Tibial artery (tissue), 4 donors: ENCODE results near the gene GIPR.
A peak's percentile ranks its signal among the peaks of the same experiment; 100 is the strongest.

Experiments used
- DNase-seq, 2 donors: peaks; one replicate each; pipeline ENCODE4 v3.0.0-alpha.2; 2019
- H3K27ac ChIP-seq, 2 donors: fragments of 200-600 bp; sonication (generic) in 1 of 2; 1 replicate in 1 of 2; 2 replicates in 1 of 2; pipeline ENCODE4 v1.5.1; 2018 to 2019; ENCODE audit warnings: mild to moderate bottlenecking in 1 of 2
- H3K27me3 ChIP-seq, 2 donors: fragments of 200-600 bp; sonication (generic) in 1 of 2; one replicate each; pipeline versions ENCODE4 v1.5.1 to v1.6.0; 2016 to 2019
- H3K36me3 ChIP-seq, 3 donors: fragments of 200-600 bp; sonication (generic) in 2 of 3; one replicate each; pipeline ENCODE4 v1.5.1; 2016 to 2019; ENCODE audit warnings: mild to moderate bottlenecking in 2 of 3
- H3K4me1 ChIP-seq, 4 donors: fragments of 200-600 bp; sonication (generic) in 2 of 4; 1 replicate in 3 of 4; 2 replicates in 1 of 4; pipeline ENCODE4 v1.5.1; 2016 to 2019
- H3K4me3 ChIP-seq, 2 donors: fragments of 200-600 bp; sonication (generic) in 1 of 2; 1 replicate in 1 of 2; 2 replicates in 1 of 2; pipeline ENCODE4 v1.5.1; 2018 to 2019; ENCODE audit warnings: mild to moderate bottlenecking in 2 of 2
- H3K9me3 ChIP-seq, 3 donors: fragments of 200-600 bp; sonication (generic) in 1 of 3; one replicate each; pipeline ENCODE4 v1.5.1; 2016 to 2019
- CTCF ChIP-seq, 2 experiments: fragments of 200-600 bp in 1 of 2; fragments of 450-650 bp in 1 of 2; IDR thresholded peaks; one replicate each; pipeline ENCODE4 v1.5.1; 2017 to 2019; ENCODE audit warnings: antibody characterized with exemption in 2 of 2, mild to moderate bottlenecking in 1 of 2, moderate library complexity in 1 of 2
- intact Hi-C: fragments of 100-400 bp; cut with DNase I; formaldehyde crosslinking; loops from one replicate; pipeline ENCODE4 v1.15.0; 2023; ENCODE audit warnings: low total_unique reads

GIPR gene

GRCh38 chr19:45693106-45693788, 25.2 kb downstream of the GIPR start:
- Histone ChIP-seq H3K27me3 (no peaks in the 10 kb centered on the region), H3K4me1 (peaks cover 0 to 22% (median 16%) of the 10 kb centered on the region in 4 donors), H3K4me3 (peak overlapping the region; percentile 82 to 85), H3K27ac (peak overlapping the region; percentile 80 to 96), H3K9me3 (no peaks in the 10 kb centered on the region), H3K36me3 (peaks cover 3 to 21% (median 12%) of the 10 kb centered on the region in 3 donors)
- intact Hi-C loops, result no loop called here
- peak; percentile 80 to 86 for DNase-seq
- TF ChIP-seq CTCF (IDR thresholded peaks at IDR 0.05), result peak; percentile 77 to 84

GRCh38 chr19:45701676-45702075, 33.7 kb downstream of the GIPR start:
- no peak for DNase-seq
- Histone ChIP-seq H3K4me3 (no peak overlapping the region), H3K36me3 (peaks cover 0 to 26% (median 11%) of the 10 kb centered on the region in 3 donors), H3K27ac (no peak overlapping the region), H3K9me3 (no peaks in the 10 kb centered on the region), H3K4me1 (peaks cover 0 to under 1% (median 0%) of the 10 kb centered on the region in 4 donors), H3K27me3 (no peaks in the 10 kb centered on the region)
- no peak for TF ChIP-seq CTCF (IDR thresholded peaks at IDR 0.05)
- intact Hi-C loops, result no loop called here

GRCh38 chr19:45705115-45705514, 37.1 kb downstream of the GIPR start:
- DNase-seq, result no peak
- no peak for TF ChIP-seq CTCF (IDR thresholded peaks at IDR 0.05)
- peaks cover 0 to 26% (median 11%) of the 10 kb centered on the region in 3 donors for H3K36me3 ChIP-seq
- H3K9me3 ChIP-seq, result no peaks in the 10 kb centered on the region
- no peak overlapping the region for H3K27ac ChIP-seq
- H3K27me3 ChIP-seq, result no peaks in the 10 kb centered on the region
- peaks cover 0 to 5% (median 0%) of the 10 kb centered on the region in 4 donors for H3K4me1 ChIP-seq
- intact Hi-C loops, result no loop called here
- no peak overlapping the region for H3K4me3 ChIP-seq

GRCh38 chr19:45705710-45706415, 37.8 kb downstream of the GIPR start:
- H3K4me1 ChIP-seq, result peaks cover 0 to 5% (median 0%) of the 10 kb centered on the region in 4 donors
- intact Hi-C loops, result no loop called here
- TF ChIP-seq CTCF (IDR thresholded peaks at IDR 0.05), result no peak

GRCh38 chr19:45710356-45711130, 42.5 kb downstream of the GIPR start:
- H3K27me3 ChIP-seq, result no peaks in the 10 kb centered on the region
- DNase-seq, result no peak

More at GRCh38 chr19:45705710-45706415, 37.8 kb downstream of the GIPR start:
- H3K36me3 ChIP-seq, result peaks cover 0 to 28% (median 11%) of the 10 kb centered on the region in 3 donors
- no peaks in the 10 kb centered on the region for H3K27me3 ChIP-seq
- no peaks in the 10 kb centered on the region for H3K9me3 ChIP-seq
- H3K27ac ChIP-seq, result no peak overlapping the region
- DNase-seq, result no peak
- H3K4me3 ChIP-seq, result no peak overlapping the region

More at GRCh38 chr19:45710356-45711130, 42.5 kb downstream of the GIPR start:
- peaks cover 0 to 9% (median 2%) of the 10 kb centered on the region in 4 donors for H3K4me1 ChIP-seq
- TF ChIP-seq CTCF (IDR thresholded peaks at IDR 0.05), result no peak
- no peak overlapping the region for H3K4me3 ChIP-seq
- intact Hi-C loops, result loop anchor here (10.0 kb wide), 1 partner anchor 54 kb away; the partner anchor contains the start of gene SIX5
- H3K27ac ChIP-seq, result no peak overlapping the region
- H3K9me3 ChIP-seq, result no peaks in the 10 kb centered on the region
- H3K36me3 ChIP-seq, result peaks cover 10 to 26% (median 23%) of the 10 kb centered on the region in 3 donors
